ENCODE measurements around the gene SNX20.

DNA sequence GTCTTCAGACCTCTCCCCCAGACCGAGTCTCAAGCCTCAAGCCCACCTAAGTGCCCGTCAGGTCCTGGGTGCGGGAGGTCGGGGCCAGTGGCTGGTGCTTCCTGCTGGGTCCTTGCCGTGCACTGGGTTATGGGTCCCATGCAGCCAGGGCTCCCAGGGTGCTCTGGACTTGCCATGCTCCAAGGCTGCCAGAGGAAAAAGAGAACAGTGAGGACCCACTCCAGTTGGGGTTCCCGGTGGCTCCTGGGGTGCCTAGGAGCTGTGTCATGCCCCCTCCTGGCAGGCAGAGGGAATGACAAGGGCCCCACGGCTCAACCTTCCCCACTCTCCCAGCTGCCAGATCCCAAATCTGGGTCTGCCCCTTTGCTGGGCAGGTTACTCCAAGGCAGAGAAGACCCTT lies 3.8 kb downstream of the SNX20 start:
- TF ChIP-seq POLR2A (IDR thresholded peaks at IDR 0.05; ENCODE audit: low read depth, low read length) (no peak), RFX5 (IDR thresholded peaks at IDR 0.05; ENCODE audit: low read depth, low read length) (no peak), RAD21 (IDR thresholded peaks at IDR 0.05; ENCODE audit: low read length) (no peak), RCOR1 (IDR thresholded peaks at IDR 0.05; ENCODE audit: insufficient replicate concordance, low read length) (no peak), BHLHE40 (IDR thresholded peaks at IDR 0.05; ENCODE audit: low read depth, low read length) (no peak), CEBPB (IDR thresholded peaks at IDR 0.05; ENCODE audit: low read depth, low read length) (no peak), NFE2L2 (IDR thresholded peaks at IDR 0.05; ENCODE audit: low read depth, low read length) (no peak)
- TF ChIP-seq, protein P1, sequence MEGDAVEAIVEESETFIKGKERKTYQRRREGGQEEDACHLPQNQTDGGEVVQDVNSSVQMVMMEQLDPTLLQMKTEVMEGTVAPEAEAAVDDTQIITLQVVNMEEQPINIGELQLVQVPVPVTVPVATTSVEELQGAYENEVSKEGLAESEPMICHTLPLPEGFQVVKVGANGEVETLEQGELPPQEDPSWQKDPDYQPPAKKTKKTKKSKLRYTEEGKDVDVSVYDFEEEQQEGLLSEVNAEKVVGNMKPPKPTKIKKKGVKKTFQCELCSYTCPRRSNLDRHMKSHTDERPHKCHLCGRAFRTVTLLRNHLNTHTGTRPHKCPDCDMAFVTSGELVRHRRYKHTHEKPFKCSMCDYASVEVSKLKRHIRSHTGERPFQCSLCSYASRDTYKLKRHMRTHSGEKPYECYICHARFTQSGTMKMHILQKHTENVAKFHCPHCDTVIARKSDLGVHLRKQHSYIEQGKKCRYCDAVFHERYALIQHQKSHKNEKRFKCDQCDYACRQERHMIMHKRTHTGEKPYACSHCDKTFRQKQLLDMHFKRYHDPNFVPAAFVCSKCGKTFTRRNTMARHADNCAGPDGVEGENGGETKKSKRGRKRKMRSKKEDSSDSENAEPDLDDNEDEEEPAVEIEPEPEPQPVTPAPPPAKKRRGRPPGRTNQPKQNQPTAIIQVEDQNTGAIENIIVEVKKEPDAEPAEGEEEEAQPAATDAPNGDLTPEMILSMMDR (conservative IDR thresholded peaks at IDR 0.05; ENCODE audit: low read depth, low read length) = 0 out of 2 replicates have a peak, but pooled peaks have one; percentile 6

Measured in IMR-90 (cell line).